HG02970 (cell line): Measurements from ENCODE around the gene EPX.

Experiments used
- ATAC-seq: cut with Tn5 transposase; IDR thresholded peaks from one replicate; pipeline ENCODE4 v1.9.1; 2021; ENCODE audit warnings: mild to moderate bottlenecking, moderate library complexity, moderate number of reproducible peaks; ENCODE audit not compliant: unreplicated experiment, low FRiP score

EPX gene

GRCh38 chr17:58219789-58220183, 27.3 kb downstream of the EPX start:
- ATAC-seq = no peak

DNA sequence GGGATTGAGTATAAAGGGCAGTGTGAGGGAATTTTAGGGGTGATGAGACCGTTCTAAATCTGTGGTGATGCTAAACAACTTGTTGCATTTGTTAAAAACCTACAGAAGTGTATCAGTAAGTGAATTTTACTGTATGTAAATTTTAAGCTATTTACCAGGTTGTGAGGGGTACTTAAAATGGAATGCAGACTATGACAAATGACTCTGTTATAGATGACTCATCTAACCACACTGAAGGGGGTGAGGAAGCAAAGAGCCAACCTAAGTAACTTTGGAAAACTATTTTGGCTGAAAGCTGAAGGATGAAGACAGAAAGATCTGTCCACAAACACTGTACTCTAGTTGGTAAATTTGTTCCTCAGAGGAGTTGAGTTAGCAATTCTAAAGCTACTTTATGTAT, 31.8 kb downstream of the EPX start:
- ATAC-seq = no peak

DNA sequence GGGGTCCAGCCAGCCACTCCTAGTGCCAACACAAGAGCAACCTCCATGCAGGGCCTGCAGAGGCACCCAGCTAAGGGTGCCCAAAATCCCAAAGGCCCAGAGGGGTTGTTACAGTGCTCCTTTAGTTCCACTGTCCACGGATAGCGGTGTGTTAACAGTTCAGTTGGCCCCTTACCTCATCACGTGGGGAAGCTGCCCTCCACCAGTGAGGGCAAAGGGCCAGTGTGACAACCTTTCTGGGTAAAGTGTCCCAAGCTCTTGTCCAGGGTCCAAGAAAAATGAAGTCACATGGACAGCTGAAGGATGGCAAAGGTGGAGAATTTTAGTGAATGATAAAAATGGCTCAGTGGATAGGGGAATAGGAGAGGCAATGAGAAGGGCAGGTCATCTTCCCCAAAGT, 35.2 kb downstream of the EPX start:
- ATAC-seq = no peak

GRCh38 chr17:58228679-58229078, 36.2 kb downstream of the EPX start:
- no peak for ATAC-seq

DNA sequence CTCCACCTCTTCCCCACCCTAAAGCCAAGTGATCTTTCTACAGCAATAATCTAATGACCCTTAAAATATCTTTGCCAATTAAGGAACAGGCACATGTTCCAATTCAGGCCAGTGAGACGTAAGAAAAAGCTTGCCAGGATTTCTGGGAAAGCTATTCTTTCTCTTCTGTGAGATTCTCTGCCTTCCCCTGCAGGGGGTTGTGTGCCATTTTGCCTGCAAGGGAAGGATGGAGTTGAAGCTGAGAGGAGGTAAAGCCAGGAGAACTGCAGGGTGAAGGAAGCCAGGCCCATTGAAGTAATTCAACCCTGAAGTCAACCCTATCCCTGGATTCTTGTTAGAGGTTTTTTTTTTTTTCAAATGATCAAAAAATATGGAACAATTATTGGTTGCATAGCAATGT, 36.9 kb downstream of the EPX start:
- ATAC-seq = no peak

- ATAC-seq = no peak
Measured at GRCh38 chr17:58229881-58230280, 37.4 kb downstream of the EPX start.

DNA sequence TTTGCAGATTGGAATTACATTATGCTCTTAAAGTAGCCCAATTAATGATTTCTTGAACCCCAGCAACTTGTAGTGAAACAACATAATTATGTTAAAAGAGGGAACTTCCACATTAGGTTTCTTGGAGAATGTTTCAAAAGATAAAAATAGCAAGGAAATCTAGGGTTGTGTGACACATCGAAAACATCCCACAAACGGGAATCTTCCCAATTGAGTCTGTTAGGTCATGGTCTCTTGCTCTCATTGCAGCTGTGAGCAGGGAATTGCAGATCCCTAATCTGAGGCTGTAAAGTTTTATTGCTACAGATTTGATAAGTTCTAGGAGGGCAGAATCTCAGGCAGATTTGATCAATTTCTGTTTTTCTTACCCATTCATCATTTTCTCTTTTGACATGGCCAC, 39.1 kb downstream of the EPX start:
- no peak for ATAC-seq

DNA sequence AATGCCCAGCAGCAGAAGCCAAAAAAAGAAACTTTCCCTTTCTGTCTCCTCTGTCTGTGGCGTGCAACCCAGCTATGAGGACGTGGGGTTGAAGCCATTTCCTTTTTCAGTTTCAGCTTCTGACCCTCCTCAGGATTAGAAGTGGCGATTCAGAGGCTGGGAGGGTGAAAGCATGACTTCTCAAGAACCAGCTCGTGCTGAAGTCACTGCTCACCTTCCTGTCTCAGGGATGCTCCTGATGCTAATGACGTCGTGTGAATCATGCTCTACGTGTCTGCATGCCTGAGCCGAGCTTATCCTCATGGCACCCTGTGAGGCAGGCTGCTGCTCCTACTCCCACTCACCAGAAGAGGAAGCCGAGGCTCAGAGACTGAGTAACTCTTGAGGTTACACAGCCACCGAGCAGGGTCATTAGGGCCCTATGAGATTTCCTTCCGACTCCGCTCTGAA, 40.2 kb downstream of the EPX start:
- no peak for ATAC-seq

DNA sequence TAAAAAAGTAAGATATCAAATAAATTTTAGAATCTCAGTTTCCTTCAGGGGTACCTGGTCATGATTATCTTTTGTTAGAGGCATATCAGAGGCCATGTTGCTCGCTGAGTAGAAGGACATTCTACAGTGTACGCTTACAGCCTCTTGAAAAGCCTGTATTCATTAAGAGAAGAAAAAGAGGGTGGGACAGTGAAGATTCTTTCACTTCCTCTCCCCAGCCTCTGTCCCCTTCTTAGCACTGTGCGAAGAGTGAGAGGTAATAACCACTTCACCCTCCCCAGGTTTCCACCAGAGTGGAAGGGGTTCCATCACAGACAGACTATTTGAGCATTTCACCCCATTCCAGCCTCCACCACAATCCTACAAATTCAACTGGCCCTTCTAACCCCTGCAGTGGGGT, 41.0 kb downstream of the EPX start:
- ATAC-seq = no peak

DNA sequence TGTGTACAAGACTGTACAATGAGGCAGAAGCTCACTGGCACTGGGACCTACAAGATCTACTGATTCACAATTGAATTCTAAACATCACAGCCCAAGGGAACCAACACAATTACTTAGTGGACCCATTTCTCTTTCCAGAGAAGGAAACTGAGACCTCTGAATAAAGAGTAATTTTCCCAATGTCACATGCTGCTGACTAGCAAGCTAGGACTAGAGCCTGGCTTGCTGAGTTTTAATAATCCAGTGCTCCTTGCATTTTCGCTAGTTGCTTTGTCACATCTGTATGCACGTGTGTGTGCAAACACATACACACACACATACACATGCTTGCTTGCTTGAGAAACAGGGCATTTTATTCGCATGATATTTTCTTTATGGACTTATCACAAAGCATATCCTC, 42.0 kb downstream of the EPX start:
- no peak for ATAC-seq

DNA sequence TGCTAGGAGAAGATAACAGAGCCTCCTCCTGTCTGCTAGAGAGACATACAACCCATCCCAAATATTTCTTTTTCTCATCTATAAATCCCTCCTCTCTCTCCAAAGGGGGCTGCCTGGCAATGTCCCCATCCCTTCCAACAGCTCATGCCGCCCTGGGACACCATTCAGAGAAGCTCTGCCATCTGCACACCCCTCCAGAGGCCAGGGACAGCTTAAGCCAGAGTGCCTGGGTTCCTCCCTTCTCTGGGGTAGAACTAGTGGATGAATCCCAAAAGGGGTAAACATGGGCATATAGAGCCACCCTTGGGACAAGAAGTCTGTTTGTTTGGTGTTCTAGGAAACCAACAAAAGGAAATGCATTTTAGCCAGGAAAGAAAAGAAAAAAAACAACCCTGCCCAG, 43.3 kb downstream of the EPX start:
- ATAC-seq = no peak

GRCh38 chr17:58236394-58236793, 43.9 kb downstream of the EPX start:
- no peak for ATAC-seq

GRCh38 chr17:58238147-58238634, 45.7 kb downstream of the EPX start, which contains the start of gene LPO:
Gene LPO (plus strand): TSS chr17:58238584. CDS start chr17:58242980, 4,396 bp downstream.
- ATAC-seq = no peak

DNA sequence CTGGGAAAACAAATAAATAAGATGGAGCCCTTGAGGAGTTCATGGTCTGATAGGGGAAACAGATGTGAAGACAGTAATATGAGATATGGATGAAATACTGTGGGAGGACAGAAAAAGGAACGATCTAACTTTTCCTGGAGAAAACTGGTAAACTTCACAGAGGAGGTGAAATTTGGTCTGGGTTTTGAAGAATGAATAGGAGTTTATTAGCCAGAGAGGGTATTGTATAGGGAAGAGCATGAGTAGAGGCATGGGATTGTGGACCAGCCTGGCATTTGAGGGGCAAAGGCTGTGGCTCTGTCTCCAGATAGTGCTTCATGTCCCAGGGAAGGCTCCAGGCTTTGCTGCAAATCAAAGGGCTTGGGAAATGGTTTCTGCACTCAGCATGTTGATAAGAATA, 47.5 kb downstream of the EPX start:
- no peak for ATAC-seq

DNA sequence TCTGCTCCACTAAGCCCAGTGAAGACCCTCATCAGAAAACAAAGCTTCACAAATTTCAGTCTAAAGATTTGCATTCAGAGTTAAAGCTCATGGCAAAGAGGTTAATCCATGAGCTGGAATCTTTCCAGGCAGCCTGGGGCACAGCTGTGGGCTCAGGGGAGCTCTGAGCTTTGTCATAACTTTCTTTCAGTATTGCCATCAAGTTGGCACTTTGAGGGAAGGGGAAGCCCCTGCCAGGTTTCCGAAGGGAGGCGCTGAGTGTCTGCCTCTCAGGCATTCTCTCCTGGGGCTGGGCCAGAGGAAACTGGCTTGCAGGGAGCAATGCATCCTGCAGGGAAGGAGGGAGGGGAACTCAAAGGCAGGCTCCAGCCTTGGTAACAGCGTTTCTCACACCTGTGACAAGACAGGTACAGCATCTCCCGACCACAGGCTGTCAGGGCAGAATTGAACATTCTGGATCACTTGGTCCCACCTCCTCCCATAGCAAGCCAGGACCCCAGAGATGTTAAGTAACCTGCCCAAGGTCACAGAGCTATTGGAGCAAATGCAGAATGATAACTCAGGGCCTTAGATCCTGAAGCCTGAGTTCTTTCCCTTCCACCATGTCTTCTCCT, 49.8 kb downstream of the EPX start:
- ATAC-seq = no peak

DNA sequence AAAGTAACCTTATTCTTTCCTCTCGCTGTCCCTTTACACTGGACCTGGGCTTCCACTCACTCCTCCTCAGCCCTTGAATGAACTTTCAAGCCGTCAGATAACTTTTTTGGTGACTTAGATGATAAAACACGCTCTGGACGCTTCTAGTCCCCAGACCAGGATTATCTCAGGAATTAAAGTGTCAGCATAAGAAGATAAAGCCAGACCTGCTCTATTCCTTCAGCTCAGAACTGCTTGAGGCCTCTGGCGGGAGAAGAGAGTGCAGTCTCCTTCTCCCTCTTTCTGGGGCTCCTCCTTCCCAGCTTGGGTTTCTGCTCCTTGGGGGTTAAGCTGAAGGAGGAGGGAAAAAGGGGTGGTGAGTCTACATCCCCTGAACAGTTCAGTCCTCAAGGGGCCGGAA, 52.4 kb downstream of the EPX start:
- no peak for ATAC-seq

GRCh38 chr17:58245428-58246103, 53.0 kb downstream of the EPX start:
- ATAC-seq = no peak

DNA sequence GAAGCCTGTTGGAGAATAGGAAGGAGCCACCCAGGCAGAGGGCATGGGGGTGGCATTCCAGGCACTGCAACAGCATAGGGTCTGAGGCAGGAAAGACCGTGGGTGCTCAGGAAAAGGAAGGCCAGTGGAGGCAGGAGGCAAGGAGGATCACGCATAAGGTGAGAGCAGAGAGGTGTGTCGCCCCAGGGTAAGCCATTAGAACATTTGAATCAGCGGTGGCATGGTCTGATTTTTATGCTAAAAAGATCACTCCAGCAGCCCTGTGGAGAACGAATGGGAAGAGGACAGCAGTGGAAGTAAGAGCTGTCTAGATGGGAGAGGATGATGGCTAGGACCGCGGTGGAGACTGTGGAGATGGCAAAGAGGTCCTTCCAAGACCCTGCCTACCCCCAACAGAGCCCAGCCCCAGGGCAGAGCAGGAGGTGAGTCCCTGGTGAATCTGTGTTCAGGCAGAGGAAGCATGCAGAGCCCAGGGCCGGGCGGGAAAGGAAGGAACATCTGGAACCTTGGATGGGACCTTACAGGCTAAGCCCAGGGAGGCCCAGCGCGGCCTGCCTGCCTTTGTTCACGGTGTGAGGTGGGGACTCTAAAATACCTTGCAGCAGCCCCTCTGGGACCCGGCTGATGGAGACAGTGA, 53.7 kb downstream of the EPX start:
- no peak for ATAC-seq

DNA sequence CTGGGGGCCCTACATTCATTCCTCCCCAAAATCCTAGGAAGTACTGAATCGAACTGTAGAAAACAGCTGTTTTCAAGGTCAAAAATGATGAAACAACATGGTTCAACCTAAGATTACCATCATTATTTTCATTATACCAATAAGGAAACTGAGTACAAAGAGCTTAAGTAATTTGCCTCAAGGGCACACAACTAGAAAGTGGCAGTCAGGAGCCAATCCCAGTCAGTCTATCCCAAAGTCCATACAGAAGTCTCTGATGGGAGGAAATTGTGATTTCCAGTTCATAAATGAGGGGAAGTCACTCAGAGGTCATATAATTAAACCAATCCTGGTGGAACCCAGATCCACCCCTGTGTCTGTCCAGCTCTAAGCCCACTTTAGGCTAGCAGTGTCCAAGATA, 54.3 kb downstream of the EPX start:
- no peak for ATAC-seq

DNA sequence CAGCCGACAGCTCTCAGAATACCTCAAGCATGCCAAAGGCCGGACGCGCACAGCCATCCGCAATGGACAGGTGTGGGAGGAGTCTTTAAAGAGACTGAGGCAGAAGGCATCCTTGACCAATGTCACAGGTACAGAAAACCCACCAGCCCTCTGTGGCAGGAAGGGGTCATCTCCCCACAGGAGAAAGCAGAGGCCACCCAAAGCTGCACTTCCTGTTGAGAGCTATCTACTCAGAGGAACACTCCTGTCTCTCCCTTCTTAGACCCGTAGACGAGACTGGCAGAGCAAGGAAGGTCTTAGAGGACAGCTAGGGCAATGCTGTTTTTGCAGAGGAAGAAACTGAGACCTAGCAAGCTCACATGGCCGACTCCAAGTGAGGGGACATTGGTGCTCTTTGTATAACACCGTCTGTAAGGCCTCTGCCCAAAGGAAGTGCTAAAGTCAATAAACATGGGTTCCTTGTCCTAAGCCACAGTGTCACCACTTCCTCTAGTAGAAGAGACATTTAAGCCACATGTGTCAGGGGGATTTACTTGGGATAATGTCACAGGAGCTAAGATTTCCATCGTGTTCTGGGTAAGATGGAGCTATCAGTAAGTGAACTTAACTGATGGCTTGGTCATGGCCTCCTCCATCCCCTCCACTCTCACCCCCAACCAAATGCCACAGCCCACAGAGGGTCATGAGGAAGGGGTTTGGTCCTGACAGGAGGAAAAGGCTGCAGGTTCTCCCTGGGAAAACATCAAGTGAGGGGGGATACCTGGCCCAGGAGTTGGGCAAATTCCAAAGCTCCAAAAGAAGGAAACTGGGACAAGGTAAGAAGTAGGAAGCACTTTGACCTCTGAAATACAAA, 55.2 kb downstream of the EPX start:
- no peak for ATAC-seq

DNA sequence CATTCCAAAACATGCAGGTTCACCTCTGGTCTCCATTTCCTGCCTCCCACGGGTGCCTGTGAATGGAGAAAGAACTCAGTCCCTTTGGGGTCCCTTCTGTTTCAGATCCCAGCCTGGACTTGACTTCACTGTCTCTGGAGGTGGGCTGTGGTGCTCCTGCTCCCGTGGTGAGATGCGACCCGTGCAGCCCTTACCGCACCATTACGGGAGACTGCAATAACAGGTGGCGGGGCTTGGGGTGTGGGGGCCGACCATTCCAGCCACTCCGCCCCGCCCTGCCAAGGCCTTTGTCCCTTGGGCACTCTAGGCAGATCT, 56.4 kb downstream of the EPX start:
- no peak for ATAC-seq
